K562 (cell line): ENCODE results near the gene MBNL2. TPM values are rescaled to one million over a fixed set of nuclear protein-coding genes. Genes with fewer than 3 reads are reported as not detected.

ENCODE experiments used
- ATAC-seq: fragments of 200-7000 bp; cut with Tn5 transposase; 3 replicates; pipeline ENCODE4 v1.9.1; 2020; ENCODE audit warnings: moderate library complexity
- BruUV-seq: library from RNA; stranded (reverse); fragments of 400-500 nt; replicated peaks from 2 replicates; lab custom pipeline; 2021; lab: Mats Ljungman, UMichigan
- CTCF ChIA-PET: fragments of 300-600 bp; formaldehyde crosslinking; extraction: SDS; loops from one replicate; lab custom pipeline; 2021; ENCODE audit warnings: low intra/inter-chr PET ratio; lab: Yijun Ruan, JAX
- POLR2A ChIA-PET: fragments of 300-600, 350-650 bp; sonication (Branson Sonifier 250); formaldehyde crosslinking; extraction: SDS; loops from one replicate; lab custom pipeline; 2021; ENCODE audit warnings: antibody characterized with exemption, inconsistent platforms; lab: Yijun Ruan, JAX
- DNase-seq, 4 experiments: peaks; one replicate each; pipeline versions ENCODE4 v3.0.0 to v3.0.0-alpha.2; 2011 to 2018; ENCODE audit warnings: low spot score in 3 of 4, mixed read lengths in 3 of 4; ENCODE audit errors: extremely low read depth in 1 of 4
- FAIRE-seq: peaks from 2 replicates; lab custom pipeline; 2011; peaks lifted over from hg19 to GRCh38; lab: Jason Lieb, UNC
- H2AFZ ChIP-seq: 2 replicates; pipeline ENCODE4 v1.6.0; 2011; ENCODE audit warnings: low read depth, low read length, control low read depth, inconsistent platforms
- H3K27ac ChIP-seq: fragments of 200-600 bp; 3 replicates; pipeline ENCODE4 v1.8.0; 2011; ENCODE audit warnings: low read depth, mild to moderate bottlenecking, control low read depth, inconsistent platforms, low read length, moderate library complexity, mixed read lengths; ENCODE audit errors: extremely low read depth
- H3K27me3 ChIP-seq, 2 experiments: fragments of 300-600 bp in 1 of 2; 2 replicates in 1 of 2; 3 replicates in 1 of 2; pipeline versions ENCODE4 v1.6.0 to v1.8.0; 2011; ENCODE audit warnings: inconsistent platforms in 2 of 2, low read length in 2 of 2, mild to moderate bottlenecking in 1 of 2, mixed read lengths in 1 of 2, moderate library complexity in 1 of 2; ENCODE audit not compliant: control insufficient read depth in 2 of 2, insufficient read depth in 2 of 2
- H3K36me3 ChIP-seq: fragments of 300-600 bp; 3 replicates; pipeline ENCODE4 v1.8.0; 2011; ENCODE audit warnings: mild to moderate bottlenecking, low read length, inconsistent platforms; ENCODE audit not compliant: control insufficient read depth, insufficient read depth
- H3K4me1 ChIP-seq, 2 experiments: fragments of 200-600 bp in 1 of 2; replicated peaks in 1 of 2; 2 replicates in 1 of 2; 3 replicates in 1 of 2; pipeline versions ENCODE4 v1.5.1 to v1.8.0; 2011; ENCODE audit warnings: inconsistent platforms in 2 of 2, low read length in 2 of 2, mild to moderate bottlenecking in 1 of 2, mixed read lengths in 1 of 2, moderate library complexity in 1 of 2; ENCODE audit not compliant: control insufficient read depth in 2 of 2, insufficient read depth in 2 of 2
- H3K4me2 ChIP-seq: 2 replicates; pipeline ENCODE4 v1.6.1; 2011; ENCODE audit warnings: low read length, control low read depth, inconsistent platforms, mixed read lengths; ENCODE audit not compliant: insufficient read depth
- H3K4me3 ChIP-seq: fragments of 200-600 bp; sonication (generic), shearing (Covaris generic); 2 replicates; pipeline ENCODE4 v1.5.1; 2016; ENCODE audit warnings: control low read depth, inconsistent platforms
- H3K79me2 ChIP-seq: fragments of 200-600 bp; 3 replicates; pipeline ENCODE4 v1.8.0; 2011; ENCODE audit warnings: low read length, inconsistent platforms; ENCODE audit not compliant: control insufficient read depth, insufficient read depth
- H3K9ac ChIP-seq, 2 experiments: 2 replicates each; pipeline versions ENCODE4 v1.6.0 to v1.6.1; 2011; ENCODE audit warnings: low read depth in 2 of 2, low read length in 2 of 2, control low read depth in 1 of 2, inconsistent platforms in 1 of 2, mild to moderate bottlenecking in 1 of 2, mixed read lengths in 1 of 2; ENCODE audit not compliant: insufficient read depth in 1 of 2
- H3K9me1 ChIP-seq: one replicate; pipeline ENCODE4 v1.6.0; 2011; ENCODE audit warnings: inconsistent platforms, mild to moderate bottlenecking, low read length, moderate library complexity; ENCODE audit not compliant: control insufficient read depth, insufficient read depth
- H3K9me3 ChIP-seq: replicated peaks from 2 replicates; pipeline ENCODE4 v1.5.1; 2011; ENCODE audit warnings: low read depth, low read length, inconsistent platforms; ENCODE audit not compliant: control insufficient read depth, insufficient read depth
- H4K20me1 ChIP-seq: replicated peaks from 2 replicates; pipeline ENCODE4 v1.6.1; 2011; ENCODE audit warnings: low read length, inconsistent platforms, mixed read lengths; ENCODE audit not compliant: control insufficient read depth, insufficient read depth
- HNRNPK ChIP-seq: fragments of 200-400 bp; formaldehyde crosslinking; IDR thresholded peaks from one replicate; pipeline ENCODE4 v1.6.1; 2018; ENCODE audit warnings: mild to moderate bottlenecking, low read depth, low read length; ENCODE audit not compliant: poor library complexity, severe bottlenecking
- MYC ChIP-seq, 2 experiments: fragments of 250-450 bp in 1 of 2; sonication (Bioruptor Pico) in 1 of 2; IDR thresholded peaks; 2 replicates each; pipeline versions ENCODE4 v1.5.1 to v1.6.1; 2012 to 2021; ENCODE audit warnings: low read depth in 2 of 2, borderline replicate concordance in 1 of 2, improper control_type of control experiment in 1 of 2, low read length in 1 of 2, mild to moderate bottlenecking in 1 of 2, moderate library complexity in 1 of 2
- RHOXF2B ChIP-seq: fragments of 250-450 bp; sonication (Bioruptor Pico); conservative IDR thresholded peaks from 2 replicates; pipeline ENCODE4 v1.5.1; 2021
- SMARCB1 ChIP-seq: IDR thresholded peaks from 2 replicates; pipeline ENCODE4 v1.6.1; 2011; ENCODE audit warnings: improper control_type of control experiment, low read depth; ENCODE audit not compliant: insufficient read length
- SPI1 ChIP-seq: IDR thresholded peaks from 2 replicates; pipeline ENCODE4 v1.6.1; 2011; ENCODE audit warnings: low read depth, low read length, control low read depth, borderline replicate concordance
- TAF15 ChIP-seq: fragments of 200-400 bp; formaldehyde crosslinking; IDR thresholded peaks from 2 replicates; pipeline ENCODE4 v1.6.1; 2017; ENCODE audit warnings: mild to moderate bottlenecking, low read depth, low read length, moderate library complexity
- ZEB2 ChIP-seq: fragments of 450-650 bp; IDR thresholded peaks from 2 replicates; pipeline ENCODE4 v1.6.1; 2016
- ZFP30 ChIP-seq: fragments of 250-450 bp; sonication (Bioruptor Pico); IDR thresholded peaks from 2 replicates; pipeline ENCODE4 v1.8.0; 2022; ENCODE audit warnings: moderate library complexity, mild to moderate bottlenecking, inconsistent platforms, borderline replicate concordance
- WGBS: fragments of 100-300 bp; shearing (Covaris generic); methylation state at CpG from one replicate; pipeline ENCODE4 v1.1.6; 2016; ENCODE audit warnings: low coverage, mixed read lengths; ENCODE audit not compliant: insufficient coverage; ENCODE audit errors: missing lambda C conversion rate; 5-methylcytosine and 5-hydroxymethylcytosine counted together
- in situ Hi-C: fragments of 300-500 bp; cut with MboI; formaldehyde crosslinking; loops from 4 replicates; pipeline ENCODE4 v1.15.0; 2018; ENCODE audit warnings: inconsistent platforms, mixed read lengths
- intact Hi-C: fragments of 100-400 bp; cut with micrococcal nuclease; formaldehyde crosslinking; loops from 2 replicates; pipeline ENCODE4 v1.14.2; 2022
- polyA plus RNA-seq, 8 experiments: library from polyadenylated mRNA; depleted of rRNA in 4 of 8; stranded (reverse) in 5 of 8; unstranded in 3 of 8; fragments of >200 nt; fragmentation: Nextera tagmentation in 2 of 8; fragmentation: Illumina TruSeq in 1 of 8; extraction: Ambion mirVana in 2 of 8; extraction: Trizol in 1 of 8; gene quantifications; 2 replicates each; pipeline versions ENCODE4 v1.2.1 to v1.2.3, GENCODE V29; 2011 to 2014; ENCODE audit warnings: inconsistent platforms in 1 of 8, missing spikeins in 1 of 8
- total RNA-seq, 7 experiments: library from RNA; depleted of rRNA in 6 of 7; stranded (reverse); fragments of >200 nt in 6 of 7; fragmentation: Illumina TruSeq in 2 of 7; extraction: Trizol in 2 of 7; gene quantifications; 2 replicates each; pipeline versions ENCODE4 v1.2.1 to v1.2.3, GENCODE V29; 2011 to 2021; ENCODE audit warnings: low replicate concordance in 1 of 7

The MBNL2 gene
- total and polyA plus RNA-seq, 9 of the 15 experiments (the other 6 are each of a cell fraction or from before 2014, with no cell fraction given): 7.0 to 24.8 (median 13.8) TPM

- in situ Hi-C loops (no loop called here), intact Hi-C loops (no loop called here)
- ATAC-seq (no peak), DNase-seq (no peak), FAIRE-seq (peak; percentile 19)
- Histone ChIP-seq H3K4me3 (no peak overlapping the region), H3K79me2 (peaks cover 84% of the 10 kb centered on the region), H3K9ac (no peak overlapping the region), H3K9me3 (no peaks in the 10 kb centered on the region), H4K20me1 (peaks cover 9% of the 10 kb centered on the region; the same call in 1 of the 2 replicates), H3K36me3 (peaks cover 19% of the 10 kb centered on the region), H3K4me1 (no peaks in the 10 kb centered on the region), H3K9me1 (peaks cover 4% of the 10 kb centered on the region), H3K27me3 (no peaks in the 10 kb centered on the region), H2AFZ (no peak overlapping the region), H3K4me2 (no peak overlapping the region), H3K27ac (no peak overlapping the region)
- WGBS: 86% methylated on average over 2 of the region's 2 CpGs
- CTCF ChIA-PET: no interaction called here
- POLR2A ChIA-PET: no interaction called here
- no TSS peak for BruUV-seq
- no peak for TF ChIP-seq ZFP30
- TF ChIP-seq SMARCB1: no peak
- no peak for TF ChIP-seq MYC (IDR thresholded peaks at IDR 0.05; ENCODE audit: low read depth, low read length)
- no peak for TF ChIP-seq MYC (CRISPR knock-in tag; IDR thresholded peaks at IDR 0.05; ENCODE audit: borderline replicate concordance, low read depth)
- no peak for TF ChIP-seq HNRNPK
- no peak for TF ChIP-seq RHOXF2B (CRISPR knock-in tag)
- TF ChIP-seq TAF15: no peak
- TF ChIP-seq SPI1: no peak
- no peak for TF ChIP-seq ZEB2
Observed at GRCh38 chr13:97276862-97277269, 54.7 kb downstream of the MBNL2 start.
